ENCODE results near the gene ZNRF4. TPM values are rescaled to one million over a fixed set of nuclear protein-coding genes. Genes with fewer than 3 reads are reported as not detected.

Gene ZNRF4
- total RNA-seq, 1 experiment from 2014 or later: not detected

- no peaks in the 10 kb centered on the region for H3K4me1 Mint-ChIP-seq
- POLR2A ChIA-PET: interaction anchor here (0.8 kb wide), 1 partner anchor 235 kb away, joined by 3 read pairs; the partner anchor contains the start of genes CATSPERD and LONP1
- peaks cover 5% of the 10 kb centered on the region; the same call in 1 of the 2 replicates for H3K36me3 Mint-ChIP-seq
- peaks cover 51% of the 10 kb centered on the region for H3K27me3 Mint-ChIP-seq (ENCODE audit: low read depth)
- DNase-seq (ENCODE audit: low spot score): no peak
- peaks cover 25% of the 10 kb centered on the region for H3K9me3 Mint-ChIP-seq
- H3K27ac Mint-ChIP-seq: no peak overlapping the region
- ATAC-seq: peak; percentile 28
- TF ChIP-seq NR1H2 (CRISPR knock-in tag; IDR thresholded peaks at IDR 0.05): no peak
- no peak for TF ChIP-seq MYBL2 (CRISPR knock-in tag; IDR thresholded peaks at IDR 0.05)
- no peak for TF ChIP-seq STAT6 (CRISPR knock-in tag; conservative IDR thresholded peaks at IDR 0.05; ENCODE audit: low read depth)
- TF ChIP-seq ZNF425 (CRISPR knock-in tag; conservative IDR thresholded peaks at IDR 0.05): no peak
- no peak for TF ChIP-seq GTF2I (CRISPR knock-in tag; conservative IDR thresholded peaks at IDR 0.05)
- no peak for TF ChIP-seq USF2 (CRISPR knock-in tag; IDR thresholded peaks at IDR 0.05)
- no peak for TF ChIP-seq AR (CRISPR knock-in tag; IDR thresholded peaks at IDR 0.05)
- TF ChIP-seq ZNF219 (CRISPR knock-in tag; IDR thresholded peaks at IDR 0.05; ENCODE audit: borderline replicate concordance): no peak
- no peak for TF ChIP-seq ZBTB21 (CRISPR knock-in tag; IDR thresholded peaks at IDR 0.05; ENCODE audit: borderline replicate concordance)
- TF ChIP-seq FOXK1 (CRISPR knock-in tag; IDR thresholded peaks at IDR 0.05): no peak
- no peak for TF ChIP-seq ZNF671 (CRISPR knock-in tag; IDR thresholded peaks at IDR 0.05)
- no peak for TF ChIP-seq RELA (CRISPR knock-in tag; IDR thresholded peaks at IDR 0.05; ENCODE audit: borderline replicate concordance)
- no peak for TF ChIP-seq KAT7 (CRISPR knock-in tag; IDR thresholded peaks at IDR 0.05; ENCODE audit: borderline replicate concordance)
- TF ChIP-seq TCF7 (CRISPR knock-in tag; IDR thresholded peaks at IDR 0.05; ENCODE audit: low read depth): no peak
- TF ChIP-seq E2F4 (CRISPR knock-in tag; IDR thresholded peaks at IDR 0.05; ENCODE audit: borderline replicate concordance, low read depth): no peak
- TF ChIP-seq ZNF281 (CRISPR knock-in tag; IDR thresholded peaks at IDR 0.05): no peak
- no peak for TF ChIP-seq ZNF121 (CRISPR knock-in tag; IDR thresholded peaks at IDR 0.05)
- CTCF ChIA-PET: interaction anchor here (1.0 to 1.2 kb wide), 2 partner anchors 19 to 77 kb away, joined by 3 read pairs; no protein-coding TSS in a partner anchor
- H3K4me3 Mint-ChIP-seq: no peak overlapping the region
These were observed 29.4 kb downstream of the ZNRF4 start for GRCh38 chr19:5484398-5485285.

Measured in WTC11 (cell line).